NCI-H524 (cell line): Measurements from ENCODE around the gene SIX4.

ENCODE experiments used
- DNase-seq, 2 experiments: peaks; one replicate each; lab custom pipeline; 2025; lab: John Stamatoyannopoulos, UW

SIX4 gene

DNA sequence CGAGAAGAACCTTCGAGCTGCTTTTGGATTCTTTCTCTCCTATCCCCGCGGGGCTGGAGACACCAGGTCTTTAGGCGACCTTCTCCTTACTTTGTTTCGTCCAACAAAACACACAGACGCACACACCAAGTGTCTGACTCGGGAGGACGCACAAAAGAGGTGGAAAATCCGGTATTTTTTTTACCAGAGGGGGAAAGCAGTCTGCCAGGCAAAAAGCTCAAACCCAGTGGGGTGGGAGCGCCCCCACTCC is 2.1 kb downstream of the SIX4 start:
- peak; percentile 52 to 56 for DNase-seq

DNA sequence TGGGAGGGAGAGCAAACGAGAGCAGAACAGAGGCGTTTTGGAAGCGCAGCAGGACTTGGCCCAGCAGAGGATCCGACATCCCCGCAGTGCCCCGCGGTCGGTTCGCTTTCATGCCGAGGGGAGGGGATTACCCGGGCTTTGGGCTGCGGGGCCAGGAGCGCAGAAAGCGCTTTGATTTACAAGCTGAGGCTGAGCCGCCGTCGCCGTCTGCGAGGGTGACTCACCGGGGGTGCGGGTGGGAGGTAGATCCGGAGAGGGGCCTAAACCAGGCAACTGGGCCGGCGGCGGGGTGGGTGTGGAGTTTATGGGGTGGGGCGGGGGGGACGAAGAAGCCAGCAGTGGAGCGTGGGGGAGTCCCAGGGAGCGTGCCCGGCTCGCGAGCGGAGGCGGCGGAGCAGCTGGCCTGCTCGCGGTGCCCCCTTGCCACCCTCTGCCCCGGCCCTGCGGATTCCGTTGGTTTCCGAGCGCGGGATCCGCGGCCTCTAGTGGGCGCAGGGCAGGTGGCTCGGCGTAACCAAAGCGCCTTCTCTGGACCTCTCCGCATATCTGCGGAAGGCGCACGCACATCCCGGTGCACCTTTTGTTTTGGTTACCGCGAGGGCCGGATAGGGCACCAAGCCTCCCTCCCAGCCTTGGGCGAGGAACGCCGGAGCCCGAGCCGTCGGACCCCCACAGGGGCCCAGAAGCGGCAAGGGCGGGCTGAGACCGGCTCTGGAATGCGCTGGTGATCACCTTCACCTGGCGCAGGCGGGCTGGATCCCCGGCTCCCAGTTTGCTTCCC is 2.6 kb downstream of the SIX4 start:
- DNase-seq, result peak; percentile 13 to 69

DNA sequence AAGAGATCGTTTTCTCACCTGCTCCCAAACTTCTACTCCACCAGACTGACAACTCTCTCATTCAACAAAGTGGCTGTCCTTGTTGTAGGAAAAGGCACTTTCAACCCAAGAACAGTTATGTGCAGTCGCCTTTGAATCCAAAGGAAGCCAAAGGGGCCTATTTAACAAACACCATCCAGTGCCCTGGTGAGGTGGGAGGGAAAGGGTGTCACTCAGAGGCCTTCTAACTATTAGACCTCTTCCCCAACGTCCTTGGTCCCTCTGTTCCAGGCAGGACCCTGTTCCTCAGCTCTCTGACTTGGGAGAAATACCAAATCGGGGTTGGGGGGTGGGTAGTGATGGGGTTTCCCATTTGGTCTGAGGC is 3.2 kb downstream of the SIX4 start:
- no peak for DNase-seq

DNA sequence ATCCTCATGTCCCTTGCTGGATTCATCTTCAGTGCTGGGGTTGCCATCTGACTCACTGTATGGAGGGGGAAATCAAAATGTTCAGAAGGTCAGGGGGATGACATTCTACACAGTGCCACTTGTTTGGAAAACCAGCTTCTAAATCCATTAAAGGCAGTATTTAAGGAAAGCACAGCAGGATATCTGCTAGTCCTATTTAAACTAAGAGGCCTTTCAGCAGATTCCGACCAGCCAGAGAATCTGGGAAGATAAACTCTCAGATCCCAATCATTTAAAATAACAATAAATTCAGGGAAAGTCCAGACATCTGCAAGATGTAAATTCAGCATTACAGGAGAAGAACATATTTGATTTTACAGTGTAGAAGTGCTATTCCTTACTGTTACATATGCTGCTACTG is 3.8 kb downstream of the SIX4 start:
- DNase-seq, result no peak

DNA sequence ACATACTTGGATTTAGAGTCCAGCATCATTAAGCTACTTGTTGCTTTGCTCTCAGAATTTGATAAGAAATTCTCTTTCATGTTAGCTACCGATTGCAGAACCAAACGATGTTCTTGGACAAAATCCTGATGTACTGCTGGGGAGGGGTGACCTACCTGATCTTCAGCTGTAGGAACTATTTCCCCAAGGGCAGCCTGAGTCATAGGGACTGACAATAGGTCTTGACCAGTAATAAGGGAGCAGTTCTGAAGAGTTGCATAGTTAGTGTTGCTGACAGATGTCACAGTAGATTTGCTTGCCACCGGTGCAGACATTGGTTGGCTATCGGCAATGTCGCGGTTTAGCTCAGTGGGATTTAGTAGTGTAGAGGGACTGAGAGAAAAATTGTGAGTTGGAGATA is 10.6 kb downstream of the SIX4 start:
- no peak for DNase-seq

DNA sequence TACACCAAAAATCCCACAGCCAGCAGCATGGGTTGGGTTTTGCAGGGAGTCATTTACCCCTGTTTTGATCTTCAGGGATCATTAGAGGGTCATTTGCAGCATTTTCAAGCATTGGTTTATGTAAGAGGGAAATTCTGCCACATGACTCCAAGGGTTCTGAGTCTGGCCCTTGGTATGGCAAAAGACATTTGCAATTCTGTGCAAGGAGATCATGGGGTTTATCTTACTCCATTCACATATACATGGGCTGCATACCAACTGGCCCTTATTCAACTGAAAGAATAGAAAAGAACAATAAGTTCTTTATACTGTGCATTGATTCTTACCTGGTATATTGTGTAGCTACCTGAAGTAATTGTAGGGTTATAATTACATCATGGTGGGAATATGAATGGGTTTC is 13.7 kb downstream of the SIX4 start:
- no peak for DNase-seq

DNA sequence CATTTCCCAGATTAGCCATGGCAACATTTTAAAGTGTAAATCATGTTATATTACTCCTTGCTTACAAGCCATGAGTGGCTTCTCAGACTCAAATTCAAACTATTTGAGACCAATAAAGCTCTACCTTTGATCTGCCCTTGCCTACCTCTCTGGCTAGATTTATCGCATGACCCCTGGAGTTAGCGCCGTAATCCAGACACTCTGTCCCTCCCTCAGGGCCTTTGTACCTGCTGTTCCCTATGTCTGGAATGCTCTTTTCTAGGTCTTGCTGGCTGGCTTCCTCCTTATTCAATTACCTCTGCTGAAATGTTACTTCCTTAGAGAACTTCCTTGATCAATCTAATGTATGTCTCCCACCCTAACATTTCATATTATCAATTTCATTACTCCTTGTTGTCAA is 16.3 kb downstream of the SIX4 start:
- DNase-seq, result no peak

DNA sequence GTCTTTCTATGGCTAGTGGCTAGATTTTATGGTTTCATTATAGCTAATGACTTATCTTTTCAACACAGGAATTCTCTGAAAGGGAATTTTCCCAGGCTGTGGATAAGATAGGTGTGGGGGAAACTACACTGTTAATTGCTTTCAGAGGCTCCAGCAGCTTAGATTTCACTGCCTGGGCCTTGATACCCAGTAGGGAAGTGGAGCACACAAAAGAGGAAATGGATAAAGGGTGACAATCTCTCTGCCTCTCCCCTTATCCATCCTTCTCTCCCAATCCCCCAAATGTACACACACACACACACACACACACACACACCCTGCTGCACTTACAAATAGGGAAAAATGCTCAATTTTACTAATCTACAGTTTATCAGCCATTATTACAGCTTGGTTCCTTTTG is 19.1 kb downstream of the SIX4 start:
- no peak for DNase-seq

DNA sequence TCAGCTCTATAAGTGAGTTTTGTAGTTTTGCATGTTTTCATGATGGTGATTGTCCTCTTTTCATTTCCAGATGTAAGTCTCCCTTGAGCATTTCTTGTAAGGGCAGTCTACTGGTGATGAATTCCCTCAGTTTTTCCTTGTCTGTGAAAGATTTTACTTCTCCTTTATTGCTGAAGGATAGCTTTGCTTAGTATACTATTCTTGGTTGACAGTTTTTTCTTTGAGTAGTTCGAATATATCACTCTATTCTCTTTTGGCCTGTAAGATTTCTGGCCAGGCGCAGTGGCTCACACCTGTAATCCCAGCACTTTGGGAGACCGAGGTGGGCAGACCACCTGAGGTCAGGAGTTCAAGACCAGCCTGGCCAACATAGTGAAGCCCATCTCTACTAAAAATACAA is 23.6 kb downstream of the SIX4 start:
- DNase-seq, result no peak

DNA sequence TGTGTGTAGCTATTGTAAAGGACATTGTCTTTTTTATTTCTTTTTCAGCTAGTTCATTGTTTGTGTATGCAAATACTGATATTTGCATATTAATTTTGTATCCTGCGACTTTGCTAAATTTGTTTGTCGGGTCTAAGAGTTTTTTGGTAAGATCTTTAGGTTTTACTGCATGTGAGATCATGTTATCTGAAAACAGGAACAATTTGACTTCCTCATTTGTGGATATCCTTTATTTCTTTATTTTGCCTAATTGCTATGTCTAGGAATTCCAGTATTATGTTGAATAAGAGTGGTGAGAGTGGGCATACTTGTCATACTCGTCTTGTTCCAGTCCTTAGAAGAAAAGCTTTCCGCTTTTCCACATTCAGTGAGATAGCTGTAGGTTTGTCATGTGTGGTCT is 28.8 kb downstream of the SIX4 start:
- no peak for DNase-seq

DNA sequence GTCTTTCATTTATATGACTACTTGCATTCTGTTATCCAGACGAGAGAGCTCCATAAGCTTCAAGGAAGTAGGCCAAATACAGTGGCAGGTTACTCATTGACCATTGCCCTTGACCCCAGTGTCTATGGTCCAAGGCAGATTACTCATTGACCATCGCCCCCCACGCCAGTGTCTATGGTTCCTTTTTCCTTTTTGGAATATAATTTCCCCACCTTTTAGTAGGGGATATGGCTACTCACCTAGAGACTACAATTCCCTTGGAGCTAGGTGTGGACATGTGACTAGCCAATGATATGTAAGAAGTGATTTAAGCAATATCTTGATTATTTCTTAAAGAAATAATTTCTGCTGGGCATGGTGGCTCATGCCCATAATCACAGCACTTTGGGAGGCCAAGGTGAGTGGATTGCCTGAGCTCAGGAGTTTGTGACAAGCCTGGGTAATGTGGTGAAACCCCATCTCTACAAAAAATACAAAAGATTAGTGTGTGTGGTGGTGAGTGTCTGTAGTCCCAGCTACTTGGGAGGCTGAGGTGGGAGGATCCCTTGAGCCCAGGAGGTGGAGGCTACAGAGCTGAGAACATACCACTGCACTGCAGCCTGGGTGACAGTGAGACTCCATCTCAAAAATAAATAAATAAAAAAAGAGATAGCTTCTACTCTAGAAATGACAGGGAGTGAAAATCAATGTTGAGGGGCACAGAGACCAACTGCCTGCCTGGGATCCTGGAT is 32.6 kb downstream of the SIX4 start:
- no peak for DNase-seq

DNA sequence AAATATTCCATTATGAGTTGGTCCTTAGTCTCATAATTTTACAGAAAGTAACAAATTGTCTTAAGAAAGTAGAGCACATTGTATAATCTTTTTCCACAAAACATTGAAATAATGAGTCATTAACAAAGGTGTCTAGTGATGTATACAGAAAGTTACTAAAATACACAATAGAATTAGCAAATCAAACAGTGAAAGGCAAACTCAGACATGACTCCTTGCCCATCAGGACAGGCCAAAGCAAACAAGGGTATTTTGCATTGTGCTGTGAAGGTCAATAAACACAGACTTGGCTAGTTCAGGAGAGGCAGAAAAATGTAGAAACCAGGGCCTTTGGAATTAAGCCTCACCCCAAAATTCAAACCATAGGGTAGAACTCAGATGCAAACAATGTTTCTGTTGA is 37.3 kb downstream of the SIX4 start:
- no peak for DNase-seq

DNA sequence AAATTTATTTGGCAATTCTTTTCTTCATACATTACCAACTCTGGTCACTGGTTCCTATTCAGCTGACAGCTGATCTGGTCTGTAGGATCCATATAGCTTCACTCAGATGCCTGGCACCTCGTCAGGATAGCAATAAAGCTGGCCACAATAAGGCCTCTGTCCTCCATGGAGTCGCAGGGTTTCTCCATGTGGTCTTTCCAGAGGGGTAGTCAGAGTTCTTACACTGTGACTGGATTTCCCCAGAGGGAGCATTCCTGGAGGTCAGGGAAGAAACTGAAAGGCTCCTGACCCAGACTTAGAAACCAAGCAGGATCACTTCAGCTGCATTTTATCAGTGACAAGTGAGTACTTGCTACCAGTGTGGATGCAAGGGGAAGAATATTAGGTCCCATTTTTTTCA is 39.9 kb downstream of the SIX4 start:
- DNase-seq, result no peak

DNA sequence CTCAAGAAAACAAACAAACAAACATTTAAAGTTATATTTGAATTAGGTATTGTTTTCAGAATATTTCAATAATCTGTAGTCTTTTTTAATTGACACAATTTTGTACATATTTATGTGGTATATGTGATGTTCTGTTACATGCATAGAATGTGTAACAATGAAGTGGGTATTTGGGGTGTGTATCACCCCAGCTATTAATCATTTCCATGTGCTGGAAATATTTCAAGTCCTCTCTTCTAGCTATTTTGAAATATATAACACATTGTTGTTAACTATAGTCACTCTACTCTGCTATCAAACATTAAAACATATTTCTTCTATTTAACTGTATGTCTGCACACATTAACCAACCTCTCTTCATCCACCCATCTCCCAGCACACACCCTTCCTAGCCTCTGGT is 42.9 kb downstream of the SIX4 start:
- DNase-seq, result no peak

DNA sequence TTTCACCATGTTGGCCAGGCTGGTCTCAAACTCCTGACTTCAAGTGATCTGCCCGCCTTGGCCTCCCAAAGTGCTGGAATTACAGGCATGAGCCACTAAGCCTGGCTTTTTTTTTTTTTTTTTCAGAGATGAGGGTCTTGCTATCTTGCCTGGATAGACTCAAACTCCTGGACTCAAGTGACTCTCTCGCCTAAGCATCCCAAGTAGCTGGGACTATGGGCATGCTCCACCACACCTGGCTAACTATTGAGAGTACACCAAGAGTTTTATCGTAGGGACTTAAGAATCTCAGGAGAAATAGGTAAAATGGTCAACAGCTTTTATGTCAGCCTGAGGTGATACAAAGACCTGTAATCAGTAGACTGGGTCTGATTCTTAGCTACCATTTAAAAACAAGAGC is 43.6 kb downstream of the SIX4 start:
- DNase-seq, result no peak

DNA sequence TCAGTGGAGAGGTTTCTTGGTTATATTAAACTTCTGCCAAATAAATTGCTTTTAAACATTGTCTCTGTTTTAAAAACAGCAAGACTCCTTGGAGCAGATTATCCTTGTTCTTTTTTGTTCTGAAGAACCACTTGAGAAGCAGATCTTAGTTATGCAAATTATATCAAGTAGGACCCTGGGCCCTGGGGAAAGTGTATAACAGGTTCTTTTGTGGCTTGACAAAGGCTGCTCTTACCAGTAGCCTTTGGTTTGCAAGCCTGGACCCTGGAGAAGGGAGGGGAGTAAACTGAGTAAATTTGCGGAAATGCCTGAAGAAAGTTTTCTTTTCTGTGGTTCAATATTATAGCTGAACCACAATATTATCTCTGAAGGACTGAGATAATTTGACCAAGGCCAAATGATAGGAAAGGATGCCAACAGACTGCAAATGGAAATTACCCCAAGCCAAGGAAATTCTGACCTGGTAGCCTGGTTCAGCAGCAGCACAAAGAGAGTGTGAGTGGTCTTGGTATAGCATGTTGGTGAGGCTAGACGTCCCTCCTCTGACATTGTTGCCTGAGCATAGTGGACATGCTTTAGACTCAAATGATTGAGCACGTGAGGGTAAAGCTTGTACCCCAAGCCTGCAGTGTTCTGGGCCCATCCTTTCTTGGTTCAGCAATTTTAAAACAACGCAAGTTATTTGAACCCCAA is 44.4 kb downstream of the SIX4 start:
- DNase-seq, result peak in 1 of 2 experiments; percentile 14

DNA sequence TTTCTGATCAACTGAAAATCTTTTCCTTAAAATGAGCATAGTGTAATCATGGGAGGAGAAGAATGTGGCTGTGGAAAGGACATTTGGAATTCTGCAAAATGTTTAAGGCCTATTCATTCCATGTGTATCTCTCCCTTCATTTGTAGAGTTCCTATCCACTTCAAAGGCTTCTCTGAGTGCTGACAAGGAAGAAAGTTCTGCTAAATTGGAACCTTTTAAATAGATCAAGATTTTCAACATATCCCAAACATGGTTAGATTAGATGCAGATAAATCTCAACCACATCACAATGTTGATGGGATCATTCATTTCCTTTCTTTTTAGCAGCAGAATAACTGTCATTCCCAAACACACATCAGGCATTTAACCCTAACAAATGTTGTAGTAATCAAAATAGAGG is 46.5 kb downstream of the SIX4 start:
- no peak for DNase-seq

DNA sequence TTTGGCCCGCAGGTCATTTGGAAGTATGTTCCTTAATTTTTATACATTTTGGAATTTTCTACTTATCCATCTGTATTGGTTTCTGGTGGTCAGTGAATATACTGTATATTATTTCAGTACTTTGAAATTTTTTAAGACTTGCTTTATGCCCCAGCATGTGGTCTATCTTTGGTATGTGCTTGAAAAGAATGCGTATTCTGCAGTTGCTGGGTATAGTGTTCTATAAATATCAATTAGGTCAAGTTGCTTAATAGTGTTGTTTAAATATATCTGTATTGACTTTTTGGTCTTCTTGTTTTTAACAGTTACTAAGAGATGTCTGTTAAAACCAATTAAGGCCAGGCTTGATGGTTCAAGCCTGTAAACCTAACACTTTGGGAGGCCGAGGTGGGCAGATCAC is 53.2 kb downstream of the SIX4 start:
- no peak for DNase-seq

DNA sequence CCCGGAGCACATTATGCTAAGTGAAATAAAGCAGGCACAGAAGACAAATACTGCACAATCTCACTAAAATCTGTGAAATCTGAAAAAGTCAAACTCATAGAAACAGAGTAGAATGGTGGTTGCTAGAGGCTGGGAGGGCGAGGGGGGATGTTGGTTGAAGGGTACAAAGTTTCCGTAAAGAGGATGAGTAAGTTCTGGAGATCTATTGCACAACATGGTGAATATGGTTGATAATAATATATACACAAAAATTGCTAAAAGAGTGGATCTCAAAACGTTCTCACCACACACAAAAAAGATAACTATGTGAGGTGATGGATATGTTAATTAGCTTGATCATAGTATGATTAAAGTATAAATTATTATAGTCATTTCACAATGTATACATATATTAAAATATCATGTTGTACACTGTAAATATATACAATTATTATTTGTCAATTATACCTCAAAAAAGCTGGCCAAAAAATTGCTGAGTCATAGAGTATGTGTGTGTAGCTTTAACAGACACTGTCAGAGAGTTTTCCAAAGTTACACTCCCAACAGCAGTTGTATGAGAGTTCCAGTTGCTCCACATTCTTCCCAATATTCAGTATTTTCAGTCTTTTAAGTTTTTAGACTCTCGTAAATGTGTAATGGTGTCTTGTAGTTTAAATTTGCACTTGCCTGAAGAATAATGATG is 55.6 kb downstream of the SIX4 start:
- no peak for DNase-seq

DNA sequence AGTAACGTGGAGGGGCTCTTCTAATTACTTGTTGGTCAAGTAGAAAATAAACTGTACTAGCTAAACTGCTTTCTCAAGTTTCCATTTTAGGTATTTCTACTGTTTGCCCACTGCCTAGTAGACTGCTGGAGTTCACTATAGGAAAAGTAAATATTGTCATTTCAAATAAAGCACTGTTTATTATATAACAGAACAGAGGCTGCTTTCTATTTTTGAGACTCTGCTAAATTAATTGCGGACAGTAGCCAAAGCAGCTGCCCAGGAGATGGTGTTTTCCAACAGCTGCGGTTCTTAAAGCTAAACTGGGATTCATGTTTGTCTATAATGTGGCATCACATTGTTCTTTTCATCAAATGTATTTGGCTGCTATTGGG is 59.0 kb downstream of the SIX4 start:
- no peak for DNase-seq

DNA sequence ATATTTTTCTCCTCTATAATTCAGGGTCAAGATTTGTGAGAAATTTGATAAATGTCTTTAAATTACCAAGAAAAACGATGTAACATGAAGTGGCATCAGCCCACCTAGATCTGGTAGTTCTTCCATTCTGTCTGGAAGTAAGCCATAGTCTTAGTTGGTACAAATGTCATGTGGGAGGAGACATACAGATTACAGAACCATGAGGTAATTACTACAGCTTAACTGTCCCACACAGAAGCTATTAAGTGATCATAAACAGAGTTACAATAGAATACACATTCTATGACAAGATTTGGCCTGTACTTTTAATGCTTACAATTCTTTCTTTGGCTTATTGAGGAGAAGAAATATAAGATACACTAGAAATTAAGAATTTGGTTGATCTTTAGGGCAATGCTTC is 61.2 kb downstream of the SIX4 start:
- peak in 1 of 2 experiments; percentile 64 for DNase-seq

DNA sequence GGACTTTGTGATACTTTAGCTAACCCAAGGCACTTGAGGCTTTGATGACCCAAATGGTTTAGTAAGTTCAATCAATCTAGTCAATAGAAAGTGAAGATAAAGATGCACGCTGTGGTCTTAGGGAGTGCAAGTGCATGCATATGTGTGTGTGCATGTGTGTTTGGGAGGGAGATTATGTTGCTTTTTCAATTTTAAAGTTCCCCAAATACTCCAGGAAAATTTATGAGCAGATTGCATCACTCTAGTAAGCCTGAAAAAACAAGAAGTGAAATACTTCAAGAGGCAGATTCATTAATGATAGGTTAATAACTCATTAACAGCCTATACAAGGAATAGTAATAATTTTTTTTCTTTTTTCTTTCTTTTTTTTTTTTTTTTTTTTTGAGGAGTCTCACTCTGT is 62.4 kb downstream of the SIX4 start:
- no peak for DNase-seq
